GOT3 (cell line): ENCODE data around the gene SNRNP48.

Source experiments
- DNase-seq: peaks from one replicate; lab custom pipeline; 2025; ENCODE audit warnings: mixed read lengths; lab: John Stamatoyannopoulos, UW

SNRNP48 gene

GRCh38 chr6:7594579-7595125 is 4.7 kb downstream of the SNRNP48 start:
- DNase-seq = no peak

- DNase-seq = no peak
Observed at GRCh38 chr6:7604003-7604402, 14.0 kb downstream of the SNRNP48 start.

- no peak for DNase-seq
Observed at GRCh38 chr6:7604506-7604905, 14.5 kb downstream of the SNRNP48 start.

GRCh38 chr6:7615611-7616383 is 25.8 kb downstream of the SNRNP48 start:
- no peak for DNase-seq

- peak; percentile 60 for DNase-seq
Observed at GRCh38 chr6:7617801-7618764, 28.1 kb downstream of the SNRNP48 start.

- no peak for DNase-seq
Observed at GRCh38 chr6:7621761-7622160, 31.8 kb downstream of the SNRNP48 start.

- DNase-seq = no peak
Observed at GRCh38 chr6:7624796-7625710, 35.1 kb downstream of the SNRNP48 start.

- peak; percentile 8 for DNase-seq
Observed at GRCh38 chr6:7628479-7628878, 38.5 kb downstream of the SNRNP48 start.

- no peak for DNase-seq
Observed at GRCh38 chr6:7628909-7629308, 38.9 kb downstream of the SNRNP48 start.

- DNase-seq = no peak
Observed at GRCh38 chr6:7629321-7629720, 39.3 kb downstream of the SNRNP48 start.

- DNase-seq = no peak
Observed at GRCh38 chr6:7630792-7631191, 40.8 kb downstream of the SNRNP48 start.

GRCh38 chr6:7631466-7631865 is 41.5 kb downstream of the SNRNP48 start:
- DNase-seq = no peak

- DNase-seq = no peak
Observed at GRCh38 chr6:7632501-7633290, 42.7 kb downstream of the SNRNP48 start.

GRCh38 chr6:7633361-7633760 is 43.4 kb downstream of the SNRNP48 start:
- DNase-seq = no peak

GRCh38 chr6:7636151-7636550 is 46.2 kb downstream of the SNRNP48 start:
- DNase-seq = no peak

- no peak for DNase-seq
Observed at GRCh38 chr6:7637533-7637932, 47.5 kb downstream of the SNRNP48 start.

- DNase-seq = no peak
Observed at GRCh38 chr6:7639427-7639826, 49.4 kb downstream of the SNRNP48 start.

- no peak for DNase-seq
Observed at GRCh38 chr6:7640016-7640415, 50.0 kb downstream of the SNRNP48 start.

- no peak for DNase-seq
Observed at GRCh38 chr6:7640607-7641577, 50.9 kb downstream of the SNRNP48 start.

GRCh38 chr6:7642791-7643190 is 52.8 kb downstream of the SNRNP48 start:
- DNase-seq = no peak
